ENCODE data around the gene CPM. TPM values are rescaled to one million over a fixed set of nuclear protein-coding genes. Genes with fewer than 3 reads are reported as not detected.

CPM gene
- total RNA-seq, 1 experiment from 2014 or later = 0.96 TPM

- Mint-ChIP-seq H3K27ac (no peak overlapping the region), H3K4me1 (peaks cover 4% of the 10 kb centered on the region), H3K36me3 (no peaks in the 10 kb centered on the region), H3K9me3 (peaks cover 9% of the 10 kb centered on the region), H3K4me3 (no peak overlapping the region), H3K27me3 (ENCODE audit: low read depth) (no peaks in the 10 kb centered on the region)
- ChIA-PET POLR2A (no interaction called here), CTCF (no interaction called here)
- DNase-seq (ENCODE audit: low spot score) (no peak), ATAC-seq (no peak)
- TF ChIP-seq GTF2I (CRISPR knock-in tag; conservative IDR thresholded peaks at IDR 0.05) (no peak), ETV6 (CRISPR knock-in tag; IDR thresholded peaks at IDR 0.05) (no peak), AFF4 (CRISPR knock-in tag; IDR thresholded peaks at IDR 0.05; ENCODE audit: borderline replicate concordance) (no peak), HMGA2 (CRISPR knock-in tag; IDR thresholded peaks at IDR 0.05) (no peak)
Observed at GRCh38 chr12:68904351-68904962, 28.5 kb downstream of the CPM start.

- peaks cover 4% of the 10 kb centered on the region for H3K4me1 Mint-ChIP-seq
- DNase-seq (ENCODE audit: low spot score) (no peak), ATAC-seq (no peak)
- no peak overlapping the region for H3K27ac Mint-ChIP-seq
- H3K4me3 Mint-ChIP-seq = no peak overlapping the region
- POLR2A ChIA-PET = interaction anchor here (0.6 kb wide), 1 partner anchor 21 kb away, joined by 5 read pairs; no protein-coding TSS in a partner anchor
- H3K9me3 Mint-ChIP-seq = 0 out of 2 replicates have a peak, but pooled peaks cover 6% of the 10 kb centered on the region
- CTCF ChIA-PET = no interaction called here
- H3K36me3 Mint-ChIP-seq = no peaks in the 10 kb centered on the region
- TF ChIP-seq ZNF138 (CRISPR knock-in tag; conservative IDR thresholded peaks at IDR 0.05) = no peak
- TF ChIP-seq ZNF423 (CRISPR knock-in tag; IDR thresholded peaks at IDR 0.05) = no peak
- no peak for TF ChIP-seq ERG (CRISPR knock-in tag; IDR thresholded peaks at IDR 0.05)
- TF ChIP-seq ZSCAN18 (CRISPR knock-in tag; IDR thresholded peaks at IDR 0.05) = no peak
- no peak for TF ChIP-seq STAT6 (CRISPR knock-in tag; conservative IDR thresholded peaks at IDR 0.05; ENCODE audit: low read depth)
- no peak for TF ChIP-seq NR2C2 (CRISPR knock-in tag; IDR thresholded peaks at IDR 0.05)
- H3K27me3 Mint-ChIP-seq (ENCODE audit: low read depth) = no peaks in the 10 kb centered on the region
Observed at GRCh38 chr12:68903511-68903910, 29.5 kb downstream of the CPM start.

- Mint-ChIP-seq H3K4me3 (no peak overlapping the region), H3K27me3 (ENCODE audit: low read depth) (no peaks in the 10 kb centered on the region), H3K4me1 (peaks cover 4% of the 10 kb centered on the region), H3K36me3 (no peaks in the 10 kb centered on the region), H3K27ac (no peak overlapping the region), H3K9me3 (0 out of 2 replicates have a peak, but pooled peaks cover 6% of the 10 kb centered on the region)
- ChIA-PET CTCF (no interaction called here), POLR2A (no interaction called here)
- DNase-seq (ENCODE audit: low spot score) (no peak), ATAC-seq (no peak)
- TF ChIP-seq USF1 (CRISPR knock-in tag; IDR thresholded peaks at IDR 0.05) = no peak
- no peak for TF ChIP-seq ZNF671 (CRISPR knock-in tag; IDR thresholded peaks at IDR 0.05)
- no peak for TF ChIP-seq ATF1 (CRISPR knock-in tag; IDR thresholded peaks at IDR 0.05)
- no peak for TF ChIP-seq HMGXB4 (CRISPR knock-in tag; IDR thresholded peaks at IDR 0.05)
- no peak for TF ChIP-seq ZNF138 (CRISPR knock-in tag; conservative IDR thresholded peaks at IDR 0.05)
- no peak for TF ChIP-seq MYBL2 (CRISPR knock-in tag; IDR thresholded peaks at IDR 0.05)
- no peak for TF ChIP-seq E2F4 (CRISPR knock-in tag; IDR thresholded peaks at IDR 0.05; ENCODE audit: borderline replicate concordance, low read depth)
- TF ChIP-seq CDX4 (CRISPR knock-in tag; IDR thresholded peaks at IDR 0.05; ENCODE audit: borderline replicate concordance) = no peak
- TF ChIP-seq ZNF121 (CRISPR knock-in tag; IDR thresholded peaks at IDR 0.05) = no peak
Observed at GRCh38 chr12:68901551-68901950, 31.4 kb downstream of the CPM start.

Measured in WTC11 (cell line).